Osteoblast (primary cell): ENCODE data around the gene JPH2. TPM values are rescaled to one million over a fixed set of nuclear protein-coding genes. Genes with fewer than 3 reads are reported as not detected.

Experiments used
- DNase-seq: peaks from one replicate; pipeline ENCODE4 v3.0.0; 2011; ENCODE audit warnings: low spot score, mixed read lengths; ENCODE audit not compliant: insufficient read length; ENCODE audit errors: missing footprints
- H2AFZ ChIP-seq: 2 replicates; pipeline ENCODE4 v1.6.0; 2011; ENCODE audit warnings: mild to moderate bottlenecking, low read length
- H3K27ac ChIP-seq: 2 replicates; pipeline ENCODE4 v1.5.1; 2011; ENCODE audit warnings: mild to moderate bottlenecking, low read depth, low read length, moderate library complexity
- H3K27me3 ChIP-seq: 2 replicates; pipeline ENCODE4 v1.6.0; 2012; ENCODE audit warnings: mild to moderate bottlenecking, control low read depth, inconsistent platforms, low read length, moderate library complexity; ENCODE audit not compliant: insufficient read depth
- H3K36me3 ChIP-seq: 2 replicates; pipeline ENCODE4 v1.5.1; 2011; ENCODE audit warnings: mild to moderate bottlenecking, low read length, control low read depth, moderate library complexity; ENCODE audit not compliant: insufficient read depth
- H3K4me1 ChIP-seq: 2 replicates; pipeline ENCODE4 v1.5.1; 2011; ENCODE audit warnings: mild to moderate bottlenecking, low read length, control low read depth, moderate library complexity; ENCODE audit not compliant: insufficient read depth
- H3K4me2 ChIP-seq: 2 replicates; pipeline ENCODE4 v1.6.0; 2011; ENCODE audit warnings: mild to moderate bottlenecking, low read length; ENCODE audit not compliant: insufficient read depth
- H3K4me3 ChIP-seq: fragments of 200-600 bp; sonication (generic); 3 replicates; pipeline ENCODE4 v1.5.1; 2012; ENCODE audit warnings: mild to moderate bottlenecking, low read length, inconsistent platforms; ENCODE audit not compliant: insufficient read depth
- H3K79me2 ChIP-seq: 2 replicates; pipeline ENCODE4 v1.6.0; 2012; ENCODE audit warnings: mild to moderate bottlenecking, low read length, control low read depth, inconsistent platforms; ENCODE audit not compliant: insufficient read depth
- H3K9me3 ChIP-seq: 2 replicates; pipeline ENCODE4 v1.5.1; 2011; ENCODE audit warnings: low read depth, low read length, control low read depth
- H4K20me1 ChIP-seq: 2 replicates; pipeline ENCODE4 v1.6.0; 2012; ENCODE audit warnings: mild to moderate bottlenecking, low read length, control low read depth; ENCODE audit not compliant: insufficient read depth
- CTCF ChIP-seq: IDR thresholded peaks from 2 replicates; pipeline ENCODE4 v1.5.1; 2011; ENCODE audit warnings: mild to moderate bottlenecking, low read depth, low read length, moderate library complexity; ENCODE audit errors: extremely low read depth
- total RNA-seq: library from RNA; depleted of rRNA; stranded (reverse); fragments of >200 nt; gene quantifications from 2 replicates; pipeline ENCODE4 v1.2.3, GENCODE V29; 2012

Gene JPH2
- total RNA-seq, 1 donor, result 2.2 TPM

GRCh38 chr20:44118185-44119033 is 68.6 kb downstream of the JPH2 start:
- Histone ChIP-seq H2AFZ (no peak overlapping the region), H3K27ac (no peak overlapping the region), H3K27me3 (peaks cover 45% of the 10 kb centered on the region), H3K9me3 (no peaks in the 10 kb centered on the region), H3K36me3 (no peaks in the 10 kb centered on the region), H4K20me1 (no peaks in the 10 kb centered on the region), H3K4me1 (no peaks in the 10 kb centered on the region), H3K4me3 (no peak overlapping the region), H3K4me2 (no peak overlapping the region), H3K79me2 (no peaks in the 10 kb centered on the region)
- DNase-seq, result no peak
- TF ChIP-seq CTCF, result no peak

GRCh38 chr20:44117296-44118184 is 69.4 kb downstream of the JPH2 start:
- H3K79me2 ChIP-seq, result no peaks in the 10 kb centered on the region
- no peaks in the 10 kb centered on the region for H4K20me1 ChIP-seq
- peaks cover 37% of the 10 kb centered on the region for H3K27me3 ChIP-seq
- no peak for TF ChIP-seq CTCF
- H3K9me3 ChIP-seq, result no peaks in the 10 kb centered on the region
- no peak overlapping the region for H3K4me3 ChIP-seq
- H2AFZ ChIP-seq, result no peak overlapping the region
- no peaks in the 10 kb centered on the region for H3K36me3 ChIP-seq
- no peak overlapping the region for H3K4me2 ChIP-seq
- H3K27ac ChIP-seq, result no peak overlapping the region
- H3K4me1 ChIP-seq, result no peaks in the 10 kb centered on the region
- DNase-seq, result no peak

DNA sequence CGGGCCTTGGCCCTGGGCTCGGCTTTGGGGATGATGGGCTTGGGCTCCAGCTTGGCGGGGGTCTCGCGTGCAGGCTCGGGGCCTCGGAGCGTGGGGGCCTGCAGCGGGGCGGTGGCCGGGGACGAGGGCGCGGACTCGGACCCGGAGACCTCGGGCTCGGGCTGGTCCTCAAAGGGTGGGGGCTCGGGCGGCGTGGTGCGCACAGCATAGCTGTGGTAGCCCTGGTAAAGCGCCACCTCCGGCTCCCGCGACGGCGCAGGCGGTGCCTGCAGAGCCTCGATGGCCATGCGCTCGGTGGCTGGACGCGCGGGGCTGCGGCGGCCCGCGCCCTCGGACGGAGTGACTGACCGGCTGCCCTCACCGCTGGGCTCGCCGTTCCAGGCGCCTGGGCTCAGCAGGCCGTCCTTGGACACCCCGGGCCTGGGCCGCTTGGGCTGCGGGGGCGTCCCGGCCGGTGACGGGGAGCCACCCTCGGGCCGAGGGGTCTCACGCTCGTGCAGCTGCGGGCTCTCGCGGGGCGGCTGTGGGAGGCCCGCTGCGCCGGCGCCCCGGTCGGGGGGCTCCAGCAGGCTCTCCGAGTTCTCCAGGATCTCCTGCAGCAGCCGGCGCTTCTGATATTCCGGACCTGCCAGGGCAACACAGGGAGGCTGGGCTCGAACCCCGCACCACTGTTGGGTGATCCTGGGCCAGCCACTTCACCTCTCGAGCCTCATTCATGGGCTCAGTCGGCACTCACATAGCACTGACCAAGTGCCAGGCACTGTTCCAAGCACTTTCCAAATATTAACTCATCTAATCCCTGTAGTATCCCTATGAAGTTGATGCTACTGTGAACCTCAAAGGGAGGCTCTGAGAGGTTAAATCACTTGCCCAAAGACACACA is 71.0 kb downstream of the JPH2 start:
- Histone ChIP-seq H3K9me3 (no peaks in the 10 kb centered on the region), H3K79me2 (no peaks in the 10 kb centered on the region), H3K4me2 (peak overlapping the region; percentile 24), H3K27me3 (peaks cover 31% of the 10 kb centered on the region), H3K4me3 (no peak overlapping the region), H2AFZ (peak overlapping the region; percentile 36), H3K36me3 (no peaks in the 10 kb centered on the region), H3K27ac (no peak overlapping the region), H4K20me1 (no peaks in the 10 kb centered on the region), H3K4me1 (no peaks in the 10 kb centered on the region)
- peak; percentile 83 for DNase-seq
- no peak for TF ChIP-seq CTCF
